Measurements from ENCODE around the gene C7. TPM values are rescaled to one million over a fixed set of nuclear protein-coding genes. Genes with fewer than 3 reads are reported as not detected.

The C7 gene
- total RNA-seq, 1 experiment from 2014 or later, result 0.74 TPM

- DNase-seq (ENCODE audit: low read depth, low spot score) (no peak), ATAC-seq (no peak)
- TF ChIP-seq MAX (IDR thresholded peaks at IDR 0.05) (no peak), SRF (IDR thresholded peaks at IDR 0.05; ENCODE audit: low read depth) (no peak), SP1 (IDR thresholded peaks at IDR 0.05; ENCODE audit: low read depth) (no peak), YY1 (IDR thresholded peaks at IDR 0.05; ENCODE audit: extremely low read depth, insufficient replicate concordance, low read depth, low read length) (no peak), POLR2AphosphoS5 (IDR thresholded peaks at IDR 0.05; ENCODE audit: low read depth, low read length) (no peak)
- BruUV-seq (replicated peaks), result no TSS peak
- ChIA-PET POLR2A (no interaction called here), CTCF (no interaction called here), RAD21 (ENCODE audit: low non-redundant PET in 1 of 2, low total read pairs in 2 of 2, uncharacterized antibody in 2 of 2, unreplicated experiment in 2 of 2) (no interaction called here)
- Histone ChIP-seq H3K4me3 (replicated peaks in 1 of 2; ENCODE audit: low read depth in 1 of 2, low read length in 2 of 2) (no peak overlapping the region), H3K9me2 (ENCODE audit: insufficient read depth) (no peaks in the 10 kb centered on the region), H3K4me1 (ENCODE audit: control insufficient read depth in 1 of 2, insufficient read depth in 2 of 2, low read length in 2 of 2) (no peaks in the 10 kb centered on the region), H3K9ac (ENCODE audit: low read length) (no peak overlapping the region), H4K20me1 (ENCODE audit: insufficient read depth) (no peaks in the 10 kb centered on the region), H3K79me2 (ENCODE audit: insufficient read depth, low read length) (no peaks in the 10 kb centered on the region), H3K4me2 (ENCODE audit: low read length) (no peak overlapping the region), H3K27ac (ENCODE audit: low read depth, low read length) (no peak overlapping the region), H3K9me3 (ENCODE audit: control insufficient read depth in 1 of 2, insufficient read depth in 1 of 2, low read depth in 1 of 2, low read length in 2 of 2) (no peaks in the 10 kb centered on the region), H3K36me3 (ENCODE audit: control insufficient read depth in 1 of 2, insufficient read depth in 2 of 2, low read length in 2 of 2) (no peaks in the 10 kb centered on the region), H3K27me3 (ENCODE audit: insufficient read depth, low read length) (no peaks in the 10 kb centered on the region), H2AFZ (ENCODE audit: low read depth, low read length, poor library complexity, severe bottlenecking) (no peak overlapping the region)
- intact Hi-C loops (cut with micrococcal nuclease), result no loop called here
These were observed 27.8 kb downstream of the C7 start for GRCh38 chr5:40937075-40937474.

GRCh38 chr5:40939753-40940152 lies 30.5 kb downstream of the C7 start:
- H3K27me3 ChIP-seq (ENCODE audit: insufficient read depth, low read length), result no peaks in the 10 kb centered on the region
- intact Hi-C loops (cut with micrococcal nuclease), result no loop called here
- POLR2A ChIA-PET, result no interaction called here
- no peaks in the 10 kb centered on the region for H4K20me1 ChIP-seq (ENCODE audit: insufficient read depth)
- RAD21 ChIA-PET (ENCODE audit: low non-redundant PET in 1 of 2, low total read pairs in 2 of 2, uncharacterized antibody in 2 of 2, unreplicated experiment in 2 of 2), result no interaction called here
- H3K9ac ChIP-seq (ENCODE audit: low read length), result no peak overlapping the region
- no peak overlapping the region for H3K4me2 ChIP-seq (ENCODE audit: low read length)
- H3K4me3 ChIP-seq (replicated peaks in 1 of 2; ENCODE audit: low read depth in 1 of 2, low read length in 2 of 2), result no peak overlapping the region
- no peaks in the 10 kb centered on the region for H3K79me2 ChIP-seq (ENCODE audit: insufficient read depth, low read length)
- no peak overlapping the region for H3K27ac ChIP-seq (ENCODE audit: low read depth, low read length)
- TF ChIP-seq EGR1 (IDR thresholded peaks at IDR 0.05; ENCODE audit: low read depth) (no peak), ZFX (IDR thresholded peaks at IDR 0.05) (no peak), ZBTB33 (IDR thresholded peaks at IDR 0.05; ENCODE audit: extremely low read depth, insufficient replicate concordance, low read length) (no peak), EZH2phosphoT487 (IDR thresholded peaks at IDR 0.05; ENCODE audit: borderline replicate concordance) (no peak), REST (IDR thresholded peaks at IDR 0.05; ENCODE audit: low read depth) (no peak), RAD21 (IDR thresholded peaks at IDR 0.05; ENCODE audit: low read depth) (no peak)
- H2AFZ ChIP-seq (ENCODE audit: low read depth, low read length, poor library complexity, severe bottlenecking), result no peak overlapping the region
- H3K9me3 ChIP-seq (ENCODE audit: control insufficient read depth in 1 of 2, insufficient read depth in 1 of 2, low read depth in 1 of 2, low read length in 2 of 2), result no peaks in the 10 kb centered on the region
- DNase-seq (ENCODE audit: low read depth, low spot score) (no peak), ATAC-seq (no peak)
- CTCF ChIA-PET, result no interaction called here
- BruUV-seq (replicated peaks), result no TSS peak
- no peaks in the 10 kb centered on the region for H3K36me3 ChIP-seq (ENCODE audit: control insufficient read depth in 1 of 2, insufficient read depth in 2 of 2, low read length in 2 of 2)
- H3K4me1 ChIP-seq (ENCODE audit: control insufficient read depth in 1 of 2, insufficient read depth in 2 of 2, low read length in 2 of 2), result no peaks in the 10 kb centered on the region
- no peaks in the 10 kb centered on the region for H3K9me2 ChIP-seq (ENCODE audit: insufficient read depth)

All from HCT116 (cell line).